Parathyroid adenoma (tissue), 2 donors: ENCODE measurements around the gene NFIX.

Experiments
- H2AFZ ChIP-seq: fragments of 300-600 bp; sonication (generic); one replicate; pipeline ENCODE4 v1.7.0; 2017; ENCODE audit warnings: antibody characterized with exemption, mild to moderate bottlenecking
- H3K27ac ChIP-seq: fragments of 300-600 bp; sonication (generic); one replicate; pipeline ENCODE4 v1.7.0; 2017
- H3K27me3 ChIP-seq: fragments of 300-600 bp; sonication (generic); one replicate; pipeline ENCODE4 v1.7.0; 2017; ENCODE audit warnings: low read length; ENCODE audit not compliant: control insufficient read depth, insufficient read depth
- H3K36me3 ChIP-seq: fragments of 300-600 bp; sonication (generic); one replicate; pipeline ENCODE4 v1.7.0; 2017; ENCODE audit warnings: low read length; ENCODE audit not compliant: control insufficient read depth, insufficient read depth
- H3K4me1 ChIP-seq: fragments of 300-600 bp; sonication (generic); one replicate; pipeline ENCODE4 v1.7.0; 2017; ENCODE audit warnings: control low read depth
- H3K4me2 ChIP-seq: fragments of 300-600 bp; sonication (generic); one replicate; pipeline ENCODE4 v1.7.0; 2017; ENCODE audit warnings: low read length
- H3K4me3 ChIP-seq: fragments of 300-600 bp; sonication (generic); one replicate; pipeline ENCODE4 v1.7.0; 2017; ENCODE audit warnings: low read depth, low read length
- H3K79me2 ChIP-seq: fragments of 300-600 bp; sonication (generic); one replicate; pipeline ENCODE4 v1.7.0; 2017; ENCODE audit warnings: control low read depth
- H3K9ac ChIP-seq: fragments of 300-600 bp; sonication (generic); one replicate; pipeline ENCODE4 v1.7.0; 2017; ENCODE audit warnings: mild to moderate bottlenecking
- H3K9me3 ChIP-seq: fragments of 300-600 bp; sonication (generic); one replicate; pipeline ENCODE4 v1.7.0; 2017; ENCODE audit warnings: low read length; ENCODE audit not compliant: control insufficient read depth
- CTCF ChIP-seq: fragments of 300-600 bp; sonication (generic); IDR thresholded peaks from one replicate; pipeline ENCODE4 v1.7.0; 2017; ENCODE audit warnings: antibody characterized with exemption, mild to moderate bottlenecking
- donor health status: primary hyperparathyroidism.

NFIX gene

GRCh38 chr19:13062317-13062716, 67.0 kb downstream of the NFIX start:
- Histone ChIP-seq H3K9me3 (no peaks in the 10 kb centered on the region), H3K4me3 (no peak overlapping the region), H3K36me3 (no peaks in the 10 kb centered on the region), H3K27me3 (no peaks in the 10 kb centered on the region), H3K4me1 (no peaks in the 10 kb centered on the region), H2AFZ (no peak overlapping the region), H3K9ac (no peak overlapping the region), H3K4me2 (no peak overlapping the region), H3K79me2 (peaks cover 16% of the 10 kb centered on the region), H3K27ac (no peak overlapping the region)
- no peak for TF ChIP-seq CTCF

GRCh38 chr19:13063461-13064091, 68.3 kb downstream of the NFIX start:
- no peak for TF ChIP-seq CTCF
- H3K9ac ChIP-seq, result no peak overlapping the region
- H3K4me1 ChIP-seq, result no peaks in the 10 kb centered on the region

GRCh38 chr19:13064092-13064489, 68.8 kb downstream of the NFIX start:
- Histone ChIP-seq H3K4me3 (no peak overlapping the region), H3K9me3 (no peaks in the 10 kb centered on the region), H3K79me2 (peaks cover 16% of the 10 kb centered on the region), H3K36me3 (no peaks in the 10 kb centered on the region), H3K27ac (no peak overlapping the region), H3K4me2 (no peak overlapping the region), H3K27me3 (no peaks in the 10 kb centered on the region), H2AFZ (no peak overlapping the region), H3K9ac (no peak overlapping the region), H3K4me1 (no peaks in the 10 kb centered on the region)
- no peak for TF ChIP-seq CTCF

More at GRCh38 chr19:13063461-13064091, 68.3 kb downstream of the NFIX start:
- H3K79me2 ChIP-seq, result peaks cover 16% of the 10 kb centered on the region
- H3K27ac ChIP-seq, result no peak overlapping the region
- no peak overlapping the region for H3K4me2 ChIP-seq
- no peak overlapping the region for H2AFZ ChIP-seq
- H3K36me3 ChIP-seq, result no peaks in the 10 kb centered on the region
- no peak overlapping the region for H3K4me3 ChIP-seq
- no peaks in the 10 kb centered on the region for H3K9me3 ChIP-seq
- H3K27me3 ChIP-seq, result no peaks in the 10 kb centered on the region

- Histone ChIP-seq H3K4me3 (no peak overlapping the region), H2AFZ (no peak overlapping the region), H3K36me3 (no peaks in the 10 kb centered on the region), H3K27me3 (no peaks in the 10 kb centered on the region), H3K4me2 (no peak overlapping the region), H3K9me3 (no peaks in the 10 kb centered on the region), H3K4me1 (no peaks in the 10 kb centered on the region), H3K27ac (no peak overlapping the region), H3K9ac (no peak overlapping the region), H3K79me2 (peaks cover 16% of the 10 kb centered on the region)
- no peak for TF ChIP-seq CTCF
Observed at GRCh38 chr19:13066226-13066625, 71.0 kb downstream of the NFIX start.
